OCI-LY7 (cell line): Measurements from ENCODE around the gene PLIN1. TPM values are rescaled to one million over a fixed set of nuclear protein-coding genes. Genes with fewer than 3 reads are reported as not detected.

Experiments used
- BruUV-seq: library from RNA; stranded (reverse); fragments of 400-500 nt; replicated peaks from 2 replicates; lab custom pipeline; 2021; lab: Mats Ljungman, UMichigan
- CTCF ChIA-PET: fragments of 300-600 bp; sonication (Branson Sonifier 250); formaldehyde crosslinking; loops from one replicate; lab custom pipeline; 2022; ENCODE audit warnings: antibody characterized with exemption; ENCODE audit not compliant: unreplicated experiment; lab: Charles Lee
- POLR2A ChIA-PET: fragments of 300-600 bp; sonication (Branson Sonifier 250); formaldehyde crosslinking; loops from one replicate; lab custom pipeline; 2022; ENCODE audit warnings: antibody characterized with exemption; lab: Charles Lee
- DNase-seq: peaks from one replicate; pipeline ENCODE4 v3.0.0-alpha.2; 2015; ENCODE audit warnings: low spot score
- H2AFZ ChIP-seq: fragments of 200-600 bp; sonication (generic), shearing (Covaris generic); 2 replicates; pipeline ENCODE4 v1.6.1; 2014; ENCODE audit warnings: mild to moderate bottlenecking, antibody characterized with exemption, low read length, moderate library complexity
- H3K27ac ChIP-seq: fragments of 200-600 bp; sonication (generic); 2 replicates; pipeline ENCODE4 v1.5.1; 2014; ENCODE audit warnings: mixed run types, low read depth, mild to moderate bottlenecking, moderate library complexity, low read length, inconsistent platforms; ENCODE audit not compliant: poor library complexity, severe bottlenecking
- H3K36me3 ChIP-seq: fragments of 200-600 bp; sonication (generic); 2 replicates; pipeline ENCODE4 v1.6.1; 2014; ENCODE audit warnings: mild to moderate bottlenecking, antibody characterized with exemption, low read length, moderate library complexity, mixed read lengths; ENCODE audit not compliant: insufficient read depth
- H3K4me1 ChIP-seq: fragments of 200-600 bp; sonication (generic); 2 replicates; pipeline ENCODE4 v1.5.1; 2014; ENCODE audit warnings: mild to moderate bottlenecking, low read length; ENCODE audit not compliant: insufficient read depth, poor library complexity, severe bottlenecking
- H3K4me2 ChIP-seq: fragments of 200-600 bp; sonication (generic); 2 replicates; pipeline ENCODE4 v1.6.1; 2014; ENCODE audit warnings: mild to moderate bottlenecking, low read length
- H3K4me3 ChIP-seq: fragments of 200-600 bp; sonication (generic); 2 replicates; pipeline ENCODE4 v1.5.1; 2014; ENCODE audit warnings: mild to moderate bottlenecking, low read depth, low read length; ENCODE audit not compliant: poor library complexity, severe bottlenecking
- H3K79me2 ChIP-seq: fragments of 200-600 bp; sonication (generic); 2 replicates; pipeline ENCODE4 v1.6.1; 2016; ENCODE audit warnings: low read depth, mild to moderate bottlenecking, low read length, moderate library complexity, mixed read lengths; ENCODE audit not compliant: insufficient read depth
- H3K9me2 ChIP-seq: fragments of 200-600 bp; sonication (generic); 2 replicates; pipeline ENCODE4 v1.6.1; 2016; ENCODE audit warnings: mild to moderate bottlenecking, low read length, mixed read lengths; ENCODE audit not compliant: insufficient read depth
- H3K9me3 ChIP-seq: fragments of 200-600 bp; sonication (generic); 2 replicates; pipeline ENCODE4 v1.6.1; 2014; ENCODE audit warnings: mild to moderate bottlenecking, mixed run types, low read length, mixed read lengths
- H4K20me1 ChIP-seq: fragments of 200-600 bp; sonication (generic); 2 replicates; pipeline ENCODE4 v1.6.1; 2014; ENCODE audit warnings: mild to moderate bottlenecking, antibody characterized with exemption, low read length, moderate library complexity, mixed read lengths; ENCODE audit not compliant: insufficient read depth
- CTCF ChIP-seq: fragments of 200-600 bp; sonication (generic); conservative IDR thresholded peaks from 2 replicates; pipeline ENCODE4 v1.5.1; 2014; ENCODE audit warnings: mild to moderate bottlenecking, antibody characterized with exemption, low read length, moderate library complexity, mixed read lengths
- EZH2phosphoT487 ChIP-seq: fragments of 200-600 bp; sonication (generic); IDR thresholded peaks from 2 replicates; pipeline ENCODE4 v1.6.1; 2018; ENCODE audit warnings: low read depth, borderline replicate concordance, mild to moderate bottlenecking, mixed run types, antibody characterized with exemption, low read length, moderate library complexity, mixed read lengths
- intact Hi-C: fragments of 100-400 bp; cut with micrococcal nuclease; formaldehyde crosslinking; loops from one replicate; pipeline ENCODE4 v1.10.0; 2022; ENCODE audit not compliant: unreplicated experiment
- total RNA-seq, 2 experiments: library from RNA; depleted of rRNA in 1 of 2; stranded (reverse); fragments of >200 nt in 1 of 2; shearing (Covaris generic) in 1 of 2; gene quantifications; 2 replicates each; pipeline ENCODE4 v1.2.3, GENCODE V29; 2014 to 2022

PLIN1 gene
- total RNA-seq, 2 experiments from 2014 or later = 0.19 TPM; not detected in 1

- BruUV-seq = no TSS peak
- no peaks in the 10 kb centered on the region for H3K9me3 ChIP-seq
- no peak overlapping the region for H3K27ac ChIP-seq
- H3K4me1 ChIP-seq = no peaks in the 10 kb centered on the region
- CTCF ChIA-PET = no interaction called here
- no peak for DNase-seq
- POLR2A ChIA-PET = no interaction called here
- H3K9me2 ChIP-seq = no peaks in the 10 kb centered on the region
- H4K20me1 ChIP-seq = no peaks in the 10 kb centered on the region
- no peak for TF ChIP-seq EZH2phosphoT487
- TF ChIP-seq CTCF = no peak
- H3K79me2 ChIP-seq = no peaks in the 10 kb centered on the region
- no peak overlapping the region for H3K4me2 ChIP-seq
- H3K36me3 ChIP-seq = no peaks in the 10 kb centered on the region
- no peak overlapping the region for H3K4me3 ChIP-seq
- intact Hi-C loops = no loop called here
- H2AFZ ChIP-seq = no peak overlapping the region
Measured at GRCh38 chr15:89653578-89653977, 25.6 kb downstream of the PLIN1 start.

- Histone ChIP-seq H3K79me2 (no peaks in the 10 kb centered on the region), H4K20me1 (no peaks in the 10 kb centered on the region), H3K9me3 (no peaks in the 10 kb centered on the region), H3K9me2 (no peaks in the 10 kb centered on the region), H3K36me3 (no peaks in the 10 kb centered on the region), H3K4me1 (no peaks in the 10 kb centered on the region), H3K27ac (no peak overlapping the region), H3K4me3 (no peak overlapping the region), H3K4me2 (no peak overlapping the region), H2AFZ (no peak overlapping the region)
- BruUV-seq = no TSS peak
- CTCF ChIA-PET = no interaction called here
- no peak for DNase-seq
- TF ChIP-seq CTCF = no peak
- no peak for TF ChIP-seq EZH2phosphoT487
- intact Hi-C loops = no loop called here
- POLR2A ChIA-PET = no interaction called here
Measured at GRCh38 chr15:89652666-89653065, 26.5 kb downstream of the PLIN1 start.

DNA sequence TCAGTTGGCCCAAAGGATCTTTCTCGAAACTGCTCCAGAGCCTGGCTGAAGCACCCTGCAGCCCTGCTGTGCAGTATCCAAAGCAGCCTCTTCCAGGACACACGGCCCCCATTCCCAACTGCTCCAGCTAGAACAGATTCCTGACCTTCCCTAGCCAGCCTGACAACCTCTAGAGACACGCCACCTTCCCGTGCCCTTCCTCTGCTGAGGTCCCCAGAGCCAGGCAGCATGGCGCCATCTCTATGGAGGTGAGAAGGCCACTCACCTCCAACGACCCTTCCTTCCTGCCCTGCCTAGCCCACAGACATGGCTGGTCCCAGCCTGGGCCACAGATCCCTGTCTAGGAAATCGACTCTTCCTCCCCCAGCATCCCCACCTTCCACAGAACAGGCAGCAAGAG, 27.0 kb downstream of the PLIN1 start:
- no peak overlapping the region for H3K4me2 ChIP-seq
- no peaks in the 10 kb centered on the region for H4K20me1 ChIP-seq
- H3K4me3 ChIP-seq = no peak overlapping the region
- no peaks in the 10 kb centered on the region for H3K36me3 ChIP-seq
- no peaks in the 10 kb centered on the region for H3K79me2 ChIP-seq
- no peaks in the 10 kb centered on the region for H3K9me2 ChIP-seq
- BruUV-seq = no TSS peak
- no peak for DNase-seq
- CTCF ChIA-PET = no interaction called here
- H3K27ac ChIP-seq = no peak overlapping the region
- no peaks in the 10 kb centered on the region for H3K4me1 ChIP-seq
- TF ChIP-seq EZH2phosphoT487 (no peak), CTCF (no peak)
- POLR2A ChIA-PET = no interaction called here
- H2AFZ ChIP-seq = no peak overlapping the region
- intact Hi-C loops = no loop called here
- no peaks in the 10 kb centered on the region for H3K9me3 ChIP-seq
